HG03565 (cell line): Measurements from ENCODE around the gene SLBP.

Experiments used
- ATAC-seq: cut with Tn5 transposase; IDR thresholded peaks from one replicate; pipeline ENCODE4 v1.9.1; 2021; ENCODE audit warnings: mild to moderate bottlenecking, moderate library complexity; ENCODE audit not compliant: unreplicated experiment

The SLBP gene

GRCh38 chr4:1749370-1749769, 37.3 kb upstream of the SLBP start:
- no peak for ATAC-seq

- no peak for ATAC-seq
These were observed 36.4 kb upstream of the SLBP start for GRCh38 chr4:1748465-1748995.

GRCh38 chr4:1747603-1747967, 35.5 kb upstream of the SLBP start:
- no peak for ATAC-seq

- ATAC-seq, result no peak
These were observed 34.9 kb upstream of the SLBP start for GRCh38 chr4:1746919-1747602.

GRCh38 chr4:1746265-1746691, 34.2 kb upstream of the SLBP start:
- no peak for ATAC-seq

- ATAC-seq, result no peak
These were observed 33.6 kb upstream of the SLBP start for GRCh38 chr4:1745697-1746096.

GRCh38 chr4:1745165-1745564, 33.0 kb upstream of the SLBP start:
- no peak for ATAC-seq

- no peak for ATAC-seq
These were observed 32.4 kb upstream of the SLBP start for GRCh38 chr4:1744552-1744951.

- ATAC-seq, result no peak
These were observed 31.9 kb upstream of the SLBP start for GRCh38 chr4:1743975-1744374.

- no peak for ATAC-seq
These were observed 31.4 kb upstream of the SLBP start for GRCh38 chr4:1743551-1743950.

GRCh38 chr4:1741208-1741607, 29.1 kb upstream of the SLBP start:
- no peak for ATAC-seq

- ATAC-seq, result no peak
These were observed 28.0 kb upstream of the SLBP start for GRCh38 chr4:1740021-1740545.

GRCh38 chr4:1739358-1739757, 27.2 kb upstream of the SLBP start:
- ATAC-seq, result no peak

GRCh38 chr4:1738410-1738809, 26.3 kb upstream of the SLBP start:
- ATAC-seq, result no peak

GRCh38 chr4:1737666-1738065, 25.5 kb upstream of the SLBP start:
- no peak for ATAC-seq

- ATAC-seq, result no peak
These were observed 24.7 kb upstream of the SLBP start for GRCh38 chr4:1736812-1737211.

- ATAC-seq, result no peak
These were observed 23.1 kb upstream of the SLBP start for GRCh38 chr4:1735215-1735614.

GRCh38 chr4:1732911-1733310, 20.8 kb upstream of the SLBP start:
- no peak for ATAC-seq

- ATAC-seq, result no peak
These were observed 19.1 kb upstream of the SLBP start for GRCh38 chr4:1731180-1731579.

- no peak for ATAC-seq
These were observed 18.5 kb upstream of the SLBP start for GRCh38 chr4:1730532-1731135.

GRCh38 chr4:1728061-1728980, 16.2 kb upstream of the SLBP start:
- ATAC-seq, result no peak
